ENCODE data around the gene SRRM2.

The SRRM2 gene

GRCh38 chr16:2804728-2805127 is 52.3 kb downstream of the SRRM2 start:
- no peak for DNase-seq

GRCh38 chr16:2806286-2806685 is 53.8 kb downstream of the SRRM2 start:
- DNase-seq, result no peak

- no peak for DNase-seq
These were observed 55.7 kb downstream of the SRRM2 start for GRCh38 chr16:2808181-2808580.

GRCh38 chr16:2809149-2809760 is 56.8 kb downstream of the SRRM2 start:
- no peak for DNase-seq

GRCh38 chr16:2810651-2811050 is 58.2 kb downstream of the SRRM2 start:
- DNase-seq, result no peak

GRCh38 chr16:2811703-2812471 is 59.4 kb downstream of the SRRM2 start:
- no peak for DNase-seq

- no peak for DNase-seq
These were observed 61.4 kb downstream of the SRRM2 start for GRCh38 chr16:2813771-2814221.

- DNase-seq, result no peak
These were observed 62.3 kb downstream of the SRRM2 start for GRCh38 chr16:2814551-2815298.

- DNase-seq, result no peak
These were observed 62.9 kb downstream of the SRRM2 start for GRCh38 chr16:2815299-2815771.

- no peak for DNase-seq
These were observed 64.4 kb downstream of the SRRM2 start, which contains the start of gene PRSS21 for GRCh38 chr16:2816751-2817339. Gene PRSS21, plus strand, starts transcription at chr16:2817237. Its CDS starts 32 bp downstream, at chr16:2817269.

- DNase-seq, result no peak
These were observed 65.2 kb downstream of the SRRM2 start for GRCh38 chr16:2817340-2818271.

- no peak for DNase-seq
These were observed 65.9 kb downstream of the SRRM2 start for GRCh38 chr16:2818272-2818876.

- DNase-seq, result no peak
These were observed 66.9 kb downstream of the SRRM2 start for GRCh38 chr16:2819179-2819938.

GRCh38 chr16:2819939-2820835 is 67.7 kb downstream of the SRRM2 start:
- no peak for DNase-seq
